ENCODE measurements around the gene LHX4.

LHX4 gene

GRCh38 chr1:180225403-180225802 lies 4.7 kb upstream of the LHX4 start:
- no peak for DNase-seq

- no peak for DNase-seq
Observed at GRCh38 chr1:180227861-180228647, 2.0 kb upstream of the LHX4 start.

GRCh38 chr1:180228648-180229482 lies 1.2 kb upstream of the LHX4 start:
- DNase-seq = no peak

- no peak for DNase-seq
Observed at GRCh38 chr1:180230416-180230790, 339 bp downstream of the LHX4 start.

GRCh38 chr1:180230791-180231505 lies 884 bp downstream of the LHX4 start:
- peak in 1 of 51 donors; percentile 6 for DNase-seq

- no peak for DNase-seq
Observed at GRCh38 chr1:180231506-180231921, 1.4 kb downstream of the LHX4 start.

- DNase-seq = no peak
Observed at GRCh38 chr1:180231936-180232335, 1.9 kb downstream of the LHX4 start.

GRCh38 chr1:180232521-180233043 lies 2.5 kb downstream of the LHX4 start:
- no peak for DNase-seq

- no peak for DNase-seq
Observed at GRCh38 chr1:180233191-180234011, 3.3 kb downstream of the LHX4 start.

GRCh38 chr1:180234369-180235076 lies 4.5 kb downstream of the LHX4 start:
- no peak for DNase-seq

GRCh38 chr1:180235077-180235501 lies 5.0 kb downstream of the LHX4 start:
- no peak for DNase-seq

- DNase-seq = no peak
Observed at GRCh38 chr1:180235502-180236239, 5.6 kb downstream of the LHX4 start.

- no peak for DNase-seq
Observed at GRCh38 chr1:180236698-180237509, 6.8 kb downstream of the LHX4 start.

- DNase-seq = no peak
Observed at GRCh38 chr1:180237869-180238476, 7.9 kb downstream of the LHX4 start.

- no peak for DNase-seq
Observed at GRCh38 chr1:180238675-180239074, 8.6 kb downstream of the LHX4 start.

- no peak for DNase-seq
Observed at GRCh38 chr1:180239145-180240096, 9.4 kb downstream of the LHX4 start.

Data from hypothalamus (tissue), 51 donors.